Stimulated activated naive CD8-positive, alpha-beta T cell treated with anti-CD3 and anti-CD28 coated beads, Interleukin-15, Interleukin-2, amounts not matched to agents 100 U/mL and 50 U/mL, for 24 hours (primary cell): ENCODE data around the gene UBAC2.
"Not testable (repeated sequence)": the region's sequence is repeated elsewhere in the genome, so short reads cannot be mapped to it uniquely, and the experiment has no call there.

Source experiments
- ATAC-seq: fragments of 150-1000 bp; cut with Tn5 transposase; one replicate; pipeline ENCODE4 v1.10.0; 2021
- DNase-seq: peaks from one replicate; pipeline ENCODE4 v3.0.0; 2021

UBAC2 gene

GRCh38 chr13:99393791-99394735 is 193.4 kb downstream of the UBAC2 start:
- ATAC-seq (no peak), DNase-seq (no peak)

- ATAC-seq (no peak), DNase-seq (no peak)
These were observed 194.8 kb downstream of the UBAC2 start for GRCh38 chr13:99395436-99395835.

GRCh38 chr13:99396446-99396845 is 195.8 kb downstream of the UBAC2 start:
- DNase-seq, result no peak
- ATAC-seq, result no peak

GRCh38 chr13:99398071-99398470 is 197.4 kb downstream of the UBAC2 start:
- no peak for ATAC-seq
- no peak for DNase-seq

- no peak for ATAC-seq
- no peak for DNase-seq
These were observed 198.4 kb downstream of the UBAC2 start for GRCh38 chr13:99398916-99399622.

- DNase-seq (no peak), ATAC-seq (no peak)
These were observed 198.9 kb downstream of the UBAC2 start for GRCh38 chr13:99399623-99399974.

DNA sequence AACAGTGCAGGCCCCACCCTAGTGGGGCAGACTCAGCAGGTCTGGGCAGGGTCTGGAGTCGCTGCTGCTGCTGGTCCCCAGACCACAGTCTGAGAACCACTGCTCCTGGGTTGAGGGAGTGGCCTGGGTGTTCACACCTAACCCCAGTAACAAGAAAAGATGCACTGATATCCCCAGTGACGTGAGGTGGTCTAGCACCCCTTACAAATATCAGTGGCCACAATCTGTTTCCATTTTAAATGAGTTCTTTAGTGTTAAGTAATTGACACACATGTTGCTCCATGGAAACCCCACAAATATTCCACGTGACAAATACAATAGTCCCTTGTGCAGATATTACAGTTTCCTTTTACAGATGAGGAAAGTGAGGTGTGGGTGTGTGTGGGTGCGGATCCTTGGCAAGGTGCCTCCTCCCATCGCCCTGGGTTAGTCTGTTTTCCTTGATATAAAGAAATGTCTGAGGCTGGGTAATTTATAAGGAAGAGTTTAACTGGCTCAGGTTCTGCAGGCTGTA is 202.9 kb downstream of the UBAC2 start:
- DNase-seq, result peak; percentile 51
- peak; percentile 92 for ATAC-seq

DNA sequence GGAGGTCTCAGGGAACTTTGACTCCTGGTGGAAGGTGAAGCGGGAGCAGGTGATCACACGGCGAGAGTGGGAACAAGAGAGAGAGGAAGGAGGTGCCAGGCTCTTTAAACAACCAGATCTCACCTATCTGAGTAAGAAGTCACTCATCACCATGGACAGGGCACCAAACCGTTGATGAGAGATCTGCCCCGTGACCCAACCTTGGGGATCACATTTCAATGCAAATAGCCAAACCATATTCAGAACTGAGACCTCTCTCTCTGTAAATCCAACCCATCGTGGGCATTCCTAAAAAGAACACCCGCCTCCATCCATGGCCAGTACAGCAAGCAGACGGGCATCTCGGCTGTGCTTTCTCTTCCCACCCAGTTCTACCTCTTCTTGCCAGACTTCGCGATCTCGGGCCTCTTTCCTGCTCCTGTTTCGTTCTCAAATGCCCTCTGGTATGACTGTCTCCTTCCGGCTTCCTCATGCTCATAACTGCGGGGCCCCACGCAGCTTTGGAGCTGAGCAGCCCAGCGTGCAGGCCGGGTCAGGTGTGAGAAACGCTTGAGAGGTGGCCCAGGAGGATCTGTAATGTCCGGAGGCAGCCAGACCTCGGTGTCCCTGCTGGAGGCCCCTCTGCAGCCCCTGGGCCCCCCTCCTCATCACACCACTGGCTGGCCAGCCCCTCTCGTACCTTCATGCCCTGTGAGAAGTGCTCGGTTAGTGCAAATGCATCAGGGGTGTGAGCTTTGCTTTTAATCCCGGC is 203.5 kb downstream of the UBAC2 start:
- ATAC-seq, result peak; percentile 5
- DNase-seq, result no peak

GRCh38 chr13:99405966-99406365 is 205.3 kb downstream of the UBAC2 start:
- ATAC-seq (no peak), DNase-seq (no peak)

DNA sequence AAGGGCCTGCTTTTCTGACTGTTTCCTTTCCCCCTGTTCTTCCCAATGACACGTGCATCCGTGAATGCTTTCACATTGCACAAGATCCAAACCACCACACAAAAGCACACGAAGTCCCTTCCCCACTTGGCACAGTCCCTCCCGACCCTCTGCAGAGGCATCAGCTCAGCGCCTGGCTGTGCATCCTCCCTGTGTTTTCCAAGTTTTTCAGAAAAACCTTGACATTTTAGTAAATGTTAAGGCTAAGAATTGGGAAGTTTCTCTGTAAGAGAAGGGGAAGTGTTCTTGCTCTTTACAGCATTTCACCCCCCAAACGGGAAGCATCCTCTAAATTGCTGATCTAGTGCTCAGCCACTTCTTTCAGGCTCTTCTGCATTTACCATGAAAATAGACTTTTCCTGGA is 206.1 kb downstream of the UBAC2 start:
- ATAC-seq (no peak), DNase-seq (no peak)

DNA sequence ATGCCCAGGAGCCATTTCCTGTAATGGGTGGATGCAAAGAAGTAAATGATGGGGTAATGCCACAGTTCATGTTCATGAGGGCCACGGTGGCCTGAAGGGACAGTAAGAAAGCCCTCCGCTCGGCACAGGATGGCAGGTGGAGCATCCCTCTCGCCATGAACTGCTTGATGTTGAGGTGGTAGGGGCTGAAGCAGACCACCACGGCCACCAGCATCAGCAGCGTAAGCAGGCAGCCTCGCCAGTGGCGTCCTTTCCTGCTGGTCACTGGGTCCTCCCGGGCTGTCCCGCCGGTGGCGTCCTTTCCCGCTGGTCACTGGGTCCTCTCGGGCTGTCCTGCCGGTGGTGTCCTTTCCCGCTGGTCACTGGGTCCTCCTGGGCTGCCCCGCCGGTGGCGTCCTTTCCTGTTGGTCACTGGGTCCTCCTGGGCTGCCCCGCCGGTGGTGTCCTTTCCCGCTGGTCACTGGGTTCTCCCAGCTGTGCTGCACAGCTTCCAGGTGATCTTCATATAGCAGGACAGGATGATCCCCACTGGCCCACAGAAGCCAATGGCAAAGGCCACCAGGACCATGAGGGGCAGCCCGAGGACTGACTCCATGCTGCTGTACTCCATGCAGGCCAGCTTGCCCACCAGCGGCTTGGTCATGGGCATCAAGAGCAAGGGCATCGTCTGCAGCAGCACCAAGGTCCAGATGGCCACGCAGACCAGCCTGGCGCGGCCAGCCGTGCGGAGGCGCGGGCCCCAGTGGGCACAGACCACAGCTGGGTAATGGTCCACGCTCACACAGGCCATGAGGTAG is 207.4 kb downstream of the UBAC2 start:
- ATAC-seq, result no peak
- DNase-seq, result no peak

- DNase-seq (no peak), ATAC-seq (no peak)
These were observed 208.0 kb downstream of the UBAC2 start for GRCh38 chr13:99408703-99409000.

DNA sequence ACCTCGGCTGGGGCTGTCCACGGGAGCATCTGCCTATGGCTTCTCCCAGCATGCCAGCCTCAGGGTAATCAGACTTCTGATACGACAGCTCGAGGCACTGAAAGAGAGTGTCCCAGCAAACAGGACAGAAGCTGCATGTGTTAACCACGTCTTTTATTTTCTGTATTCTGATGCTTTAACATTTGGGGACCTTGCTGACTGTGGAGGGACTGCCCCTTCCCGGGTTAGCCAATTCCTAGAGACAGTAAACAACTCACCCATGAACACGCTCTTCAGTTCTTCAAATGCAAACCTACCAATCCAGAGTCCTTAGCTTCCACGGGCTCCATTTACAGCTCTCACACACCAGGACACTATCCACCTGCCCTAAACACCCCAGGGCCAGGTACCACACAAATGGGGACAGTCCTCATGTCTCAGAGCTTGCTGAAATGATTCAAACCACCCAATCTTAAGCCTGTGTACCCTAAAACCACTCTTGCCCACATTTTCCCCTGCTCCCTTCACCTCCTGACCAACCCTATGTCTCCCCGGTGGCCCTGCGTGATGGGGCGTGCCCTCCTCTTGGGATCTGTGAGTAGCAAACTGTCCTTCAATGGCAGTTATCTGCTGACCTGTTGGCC is 208.9 kb downstream of the UBAC2 start:
- peak; percentile 40 for ATAC-seq
- DNase-seq, result not testable (repeated sequence)

DNA sequence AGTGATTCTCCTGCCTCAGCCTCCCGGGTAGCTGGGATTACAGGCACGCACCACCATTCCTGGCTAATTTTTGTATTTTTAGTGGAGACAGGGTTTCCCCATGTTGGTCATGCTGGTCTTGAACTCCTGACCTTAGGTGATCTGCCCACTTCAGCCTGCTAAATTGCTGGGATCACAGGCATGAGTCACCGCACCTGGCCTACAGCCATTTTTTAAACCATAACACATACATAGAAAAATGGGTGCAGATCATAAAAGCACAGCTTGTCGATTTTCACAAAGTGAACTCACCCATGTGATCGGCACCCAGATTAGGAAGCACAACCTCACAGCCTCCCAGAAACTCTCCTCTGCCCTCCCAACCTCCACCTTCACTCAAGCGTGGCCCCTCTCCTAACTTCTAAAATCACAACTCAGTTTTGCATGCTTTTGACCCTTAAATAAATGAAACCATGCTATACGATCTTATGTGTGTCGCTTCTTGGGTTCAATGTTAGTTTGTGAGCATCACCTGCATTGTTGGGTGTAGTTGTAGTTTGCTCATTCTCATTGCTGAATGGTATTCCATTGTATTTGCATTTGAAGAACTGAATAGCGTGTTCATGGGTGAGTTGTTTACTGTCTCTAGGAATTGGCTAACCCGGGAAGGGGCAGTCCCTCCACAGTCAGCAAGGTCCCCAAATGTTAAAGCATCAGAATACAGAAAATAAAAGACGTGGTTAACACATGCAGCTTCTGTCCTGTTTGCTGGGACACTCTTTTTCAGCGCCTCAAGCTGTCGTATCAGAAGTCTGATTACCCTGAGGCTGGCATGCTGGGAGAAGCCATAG is 210.2 kb downstream of the UBAC2 start:
- ATAC-seq, DNase-seq: not testable (repeated sequence)

- no peak for ATAC-seq
- DNase-seq, result no peak
These were observed 212.2 kb downstream of the UBAC2 start for GRCh38 chr13:99412856-99413255.

- DNase-seq (no peak), ATAC-seq (no peak)
These were observed 213.7 kb downstream of the UBAC2 start for GRCh38 chr13:99414048-99414995.

DNA sequence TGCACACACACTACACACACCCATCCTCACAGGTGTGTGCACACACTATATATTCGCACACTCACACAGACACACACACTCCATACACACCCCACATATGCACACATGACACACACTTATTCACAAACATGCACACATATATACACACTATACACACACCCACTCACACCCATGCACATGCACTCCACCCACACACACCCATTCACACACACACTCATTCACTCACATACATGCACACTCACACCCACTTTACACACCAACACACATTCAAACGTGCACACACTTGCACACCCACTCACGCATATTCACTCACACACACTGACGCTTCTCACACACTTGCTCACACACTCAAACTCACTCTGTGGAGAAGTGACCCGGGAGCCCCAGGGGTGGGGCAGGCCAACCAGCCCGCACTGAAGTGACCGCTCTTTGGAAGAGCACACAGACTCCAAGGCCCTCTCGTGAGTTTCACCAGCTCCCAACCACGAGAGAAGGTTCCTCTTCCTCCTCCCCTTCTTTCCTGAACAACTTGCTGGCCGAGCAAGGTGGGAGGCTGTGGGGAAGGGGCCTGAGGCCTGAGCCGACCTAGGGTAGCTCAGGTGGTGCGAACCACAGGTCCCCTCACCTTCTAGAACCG is 214.5 kb downstream of the UBAC2 start:
- DNase-seq (no peak), ATAC-seq (no peak)

DNA sequence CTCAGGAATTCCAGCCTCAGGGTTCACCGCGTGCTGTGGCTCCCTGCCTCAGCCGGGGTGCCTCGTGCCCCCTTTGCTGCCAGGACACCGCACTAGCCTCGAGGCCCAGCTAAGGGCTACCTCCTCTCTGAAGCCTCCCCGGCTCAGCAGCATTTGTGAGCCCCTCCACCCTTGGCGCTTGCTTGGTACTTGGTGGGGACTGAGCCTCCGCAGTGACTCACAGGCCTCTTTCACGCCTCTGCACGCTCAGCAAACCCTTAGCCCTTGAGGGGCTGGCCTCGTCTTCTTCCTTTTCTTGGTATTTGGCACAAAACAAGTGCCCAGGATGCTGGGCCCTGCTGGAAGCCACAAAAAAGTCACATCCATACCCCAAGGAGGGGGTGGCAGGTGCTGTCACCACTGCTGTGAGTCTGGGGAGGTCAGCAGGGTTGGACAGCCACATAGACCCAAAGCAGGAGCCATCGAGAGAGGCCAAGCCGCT is 215.2 kb downstream of the UBAC2 start:
- ATAC-seq, result peak; percentile 42

More for the DNA sequence above, 215.2 kb downstream of the UBAC2 start:
- DNase-seq, result peak; percentile 66
